Activated CD4-positive, alpha-beta T cell treated with anti-CD3 and anti-CD28 coated beads for 36 hours (primary cell): ENCODE measurements around the gene PSIP1. TPM values are rescaled to one million over a fixed set of nuclear protein-coding genes. Genes with fewer than 3 reads are reported as not detected.
A peak's percentile ranks its signal among the peaks of the same experiment; 100 is the strongest.

Source experiments
- ATAC-seq: fragments of 200-7000 bp; cut with Tn5 transposase; one replicate; pipeline ENCODE4 v1.10.0; 2021; ENCODE audit warnings: mild to moderate bottlenecking, moderate library complexity
- CTCF ChIA-PET: fragments of 350-600 bp; sonication (Branson Sonifier 250); formaldehyde crosslinking; loops from one replicate; lab custom pipeline; 2021; ENCODE audit warnings: antibody characterized with exemption; lab: Charles Lee
- POLR2A ChIA-PET: fragments of 350-600 bp; sonication (Branson Sonifier 250); formaldehyde crosslinking; loops from one replicate; lab custom pipeline; 2021; ENCODE audit warnings: antibody characterized with exemption, inconsistent platforms; lab: Charles Lee
- DNase-seq: peaks from one replicate; pipeline ENCODE4 v3.0.0-alpha.2; 2020
- H3K27ac Mint-ChIP-seq: one replicate; pipeline ENCODE4 v1.8.0; 2021; ENCODE audit warnings: mixed read lengths
- H3K27me3 Mint-ChIP-seq: one replicate; pipeline ENCODE4 v1.8.0; 2021; ENCODE audit warnings: mixed read lengths
- H3K36me3 Mint-ChIP-seq: one replicate; pipeline ENCODE4 v1.8.0; 2021; ENCODE audit warnings: low read depth, mixed read lengths
- H3K4me1 Mint-ChIP-seq: one replicate; pipeline ENCODE4 v1.8.0; 2021; ENCODE audit warnings: mixed read lengths
- H3K4me3 Mint-ChIP-seq: one replicate; pipeline ENCODE4 v1.8.0; 2021; ENCODE audit warnings: mild to moderate bottlenecking, moderate library complexity, mixed read lengths
- H3K9me3 Mint-ChIP-seq: one replicate; pipeline ENCODE4 v1.8.0; 2021; ENCODE audit warnings: low read depth, mixed read lengths
- intact Hi-C, 2 experiments: fragments of 100-400 bp; cut with DNase I in 1 of 2; cut with micrococcal nuclease in 1 of 2; formaldehyde crosslinking; loops; one replicate each; pipeline versions ENCODE4 v1.14.2 to v1.15.1; 2022 to 2024; cut with DNase I, micrococcal nuclease
- total RNA-seq, 2 experiments: library from RNA; stranded (reverse); gene quantifications; one replicate each; pipeline ENCODE4 v1.2.3, GENCODE V29; 2021

PSIP1 gene
- total RNA-seq, 2 experiments from 2014 or later = 139 to 189 TPM

DNA sequence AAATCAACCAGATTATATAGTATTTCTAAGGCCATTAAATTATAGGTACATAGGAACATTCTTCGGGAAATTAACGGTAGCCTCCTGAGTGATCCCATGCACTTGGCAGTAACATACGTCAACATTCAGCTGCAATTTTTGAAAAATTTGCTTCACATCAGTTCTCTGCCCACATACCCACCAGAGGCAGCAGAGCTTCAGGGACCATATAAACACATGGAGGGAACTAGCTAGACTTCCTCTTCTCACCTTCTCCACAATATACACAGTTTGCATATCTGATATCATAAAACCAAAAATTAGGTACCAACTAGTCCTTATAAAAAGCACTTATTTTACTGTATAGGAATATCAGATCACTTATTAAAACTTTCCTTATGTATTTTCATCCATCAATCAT lies 4.8 kb downstream of the PSIP1 start:
- Mint-ChIP-seq H3K4me3 (no peak overlapping the region), H3K4me1 (peaks cover 53% of the 10 kb centered on the region), H3K9me3 (no peaks in the 10 kb centered on the region), H3K36me3 (peaks cover 65% of the 10 kb centered on the region), H3K27ac (no peak overlapping the region), H3K27me3 (no peaks in the 10 kb centered on the region)
- CTCF ChIA-PET = interaction anchor here (0.8 to 1.4 kb wide), 3 partner anchors 8 to 100 kb away, joined by 3 to 4 read pairs (median 3); no protein-coding TSS in a partner anchor
- intact Hi-C loops = loop anchor here in 1 of 2 experiments (5.0 kb wide), 1 partner anchor 34 kb away; no protein-coding TSS in a partner anchor
- DNase-seq (no peak), ATAC-seq (no peak)
- POLR2A ChIA-PET = interaction anchor here (0.5 to 1.3 kb wide), 2 partner anchors 47 to 78 kb away, joined by 3 to 4 read pairs; partner anchors contain the start of gene CCDC171

DNA sequence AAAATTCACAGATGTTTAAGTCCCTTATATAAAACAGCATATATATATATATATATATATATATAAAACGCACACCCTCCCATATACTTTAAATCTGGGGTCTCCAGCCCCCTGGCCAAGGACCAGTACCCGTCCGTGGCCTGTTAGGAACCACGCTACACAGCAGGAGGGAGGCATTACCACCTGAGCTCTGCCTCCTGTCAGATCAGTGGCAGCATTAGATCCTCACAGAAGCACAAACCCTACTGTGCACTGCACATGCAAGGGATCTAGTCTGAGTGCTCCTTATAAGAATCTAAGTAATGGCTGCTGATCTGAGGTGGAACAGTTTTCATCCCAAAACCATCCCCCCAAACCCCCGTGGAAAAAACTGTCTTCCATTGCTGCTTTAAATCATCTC lies 9.0 kb downstream of the PSIP1 start:
- Mint-ChIP-seq H3K4me1 (peaks cover 58% of the 10 kb centered on the region), H3K27me3 (no peaks in the 10 kb centered on the region), H3K27ac (peak overlapping the region; percentile 29), H3K4me3 (no peak overlapping the region), H3K9me3 (no peaks in the 10 kb centered on the region), H3K36me3 (peaks cover 61% of the 10 kb centered on the region)
- DNase-seq (no peak), ATAC-seq (peak; percentile 20)
- intact Hi-C loops = no loop called here
- POLR2A ChIA-PET = interaction anchor here (0.6 to 1.2 kb wide), 2 partner anchors 8 to 20 kb away, joined by 3 to 4 read pairs; no protein-coding TSS in a partner anchor
- CTCF ChIA-PET = interaction anchor here (0.8 to 1.2 kb wide), 2 partner anchors 8 to 10 kb away, joined by 3 to 4 read pairs; no protein-coding TSS in a partner anchor

DNA sequence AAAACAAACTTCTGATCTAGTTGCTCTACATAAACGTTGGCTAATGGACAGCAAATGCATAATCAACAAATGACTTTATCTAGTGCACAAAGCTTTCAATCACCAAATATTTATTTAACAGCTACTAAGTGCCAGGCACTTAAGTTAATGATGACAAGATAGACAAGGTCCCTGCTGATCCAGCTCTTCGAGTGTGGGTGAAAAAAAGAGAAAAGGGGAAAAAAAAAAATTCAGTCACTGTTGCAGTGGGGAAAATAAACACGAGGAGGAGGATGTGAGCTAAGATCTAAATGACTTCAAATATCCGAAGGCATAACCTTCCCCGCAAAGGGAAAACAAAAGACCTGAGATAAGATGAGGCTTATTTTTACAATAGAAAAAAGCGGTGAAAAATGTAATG lies 9.6 kb downstream of the PSIP1 start:
- ChIA-PET CTCF (interaction anchor here (0.8 to 1.4 kb wide), 8 partner anchors 9 to 103 kb away, joined by 3 to 6 read pairs (median 4); partner anchors contain the start of gene CCDC171), POLR2A (interaction anchor here (0.6 to 1.2 kb wide), 3 partner anchors 9 to 20 kb away, joined by 3 to 4 read pairs (median 3); no protein-coding TSS in a partner anchor)
- intact Hi-C loops = no loop called here
- ATAC-seq (no peak), DNase-seq (no peak)
- Mint-ChIP-seq H3K27me3 (no peaks in the 10 kb centered on the region), H3K36me3 (peaks cover 60% of the 10 kb centered on the region), H3K27ac (peak overlapping the region; percentile 45), H3K9me3 (no peaks in the 10 kb centered on the region), H3K4me3 (peak overlapping the region; percentile 15), H3K4me1 (peaks cover 59% of the 10 kb centered on the region)

- ATAC-seq (no peak), DNase-seq (no peak)
- H3K36me3 Mint-ChIP-seq = peaks cover 50% of the 10 kb centered on the region
- no peaks in the 10 kb centered on the region for H3K9me3 Mint-ChIP-seq
- no peak overlapping the region for H3K4me3 Mint-ChIP-seq
- peaks cover 72% of the 10 kb centered on the region for H3K4me1 Mint-ChIP-seq
- intact Hi-C loops = no loop called here
- CTCF ChIA-PET = interaction anchor here (0.9 to 1.7 kb wide), 3 partner anchors 13 to 93 kb away, joined by 3 to 7 read pairs (median 3); no protein-coding TSS in a partner anchor
- H3K27ac Mint-ChIP-seq = peak overlapping the region; percentile 65
- POLR2A ChIA-PET = interaction anchor here (1.5 kb wide), 1 partner anchor 13 kb away, joined by 4 read pairs; the partner anchor contains the start of gene PSIP1
- H3K27me3 Mint-ChIP-seq = no peaks in the 10 kb centered on the region
Observed at GRCh38 chr9:15499139-15499538, 11.6 kb downstream of the PSIP1 start.

DNA sequence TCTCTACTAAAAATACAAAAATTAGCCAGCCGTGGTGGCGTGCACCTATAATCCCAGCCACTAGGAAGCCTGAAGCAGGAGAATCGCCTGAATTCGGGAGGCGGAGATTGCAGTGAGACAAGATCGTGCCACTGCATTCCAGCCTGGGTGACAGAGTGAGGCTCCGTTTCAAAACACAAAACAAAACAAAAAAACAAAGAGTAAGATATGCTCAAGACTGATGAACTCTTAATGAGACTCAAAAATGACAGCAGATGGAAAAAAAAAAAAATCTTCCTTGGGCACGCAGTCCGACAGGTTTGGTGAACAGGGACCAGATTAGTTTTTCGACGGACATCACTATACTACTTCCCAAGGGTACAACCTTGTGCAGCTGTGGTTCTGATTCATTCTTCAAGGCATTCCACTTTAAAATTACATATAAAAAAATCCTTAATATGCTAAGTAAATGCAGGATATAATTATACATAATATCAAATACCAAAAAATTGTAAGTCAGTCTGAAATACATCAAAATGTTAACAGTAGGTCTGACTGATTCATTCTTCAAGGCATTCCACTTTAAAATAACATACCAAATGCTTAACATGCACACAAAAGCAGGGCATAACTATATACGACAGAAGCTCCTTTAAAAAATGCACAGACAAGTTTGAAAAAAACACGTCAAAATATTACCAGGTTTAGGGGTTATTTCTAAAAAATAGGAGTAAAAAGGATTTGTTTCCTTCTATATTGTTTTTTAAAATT lies 12.3 kb downstream of the PSIP1 start:
- DNase-seq = no peak
- Mint-ChIP-seq H3K27ac (no peak overlapping the region), H3K4me3 (no peak overlapping the region), H3K36me3 (peaks cover 49% of the 10 kb centered on the region), H3K4me1 (peaks cover 72% of the 10 kb centered on the region), H3K27me3 (no peaks in the 10 kb centered on the region), H3K9me3 (peaks cover under 1% of the 10 kb centered on the region)
- no peak for ATAC-seq
- intact Hi-C loops = no loop called here
- CTCF ChIA-PET = interaction anchor here (0.9 to 1.7 kb wide), 4 partner anchors 8 to 93 kb away, joined by 3 to 7 read pairs (median 4); no protein-coding TSS in a partner anchor
- POLR2A ChIA-PET = interaction anchor here (0.6 to 1.5 kb wide), 2 partner anchors 13 to 234 kb away, joined by 3 to 4 read pairs; partner anchors contain the start of gene PSIP1

DNA sequence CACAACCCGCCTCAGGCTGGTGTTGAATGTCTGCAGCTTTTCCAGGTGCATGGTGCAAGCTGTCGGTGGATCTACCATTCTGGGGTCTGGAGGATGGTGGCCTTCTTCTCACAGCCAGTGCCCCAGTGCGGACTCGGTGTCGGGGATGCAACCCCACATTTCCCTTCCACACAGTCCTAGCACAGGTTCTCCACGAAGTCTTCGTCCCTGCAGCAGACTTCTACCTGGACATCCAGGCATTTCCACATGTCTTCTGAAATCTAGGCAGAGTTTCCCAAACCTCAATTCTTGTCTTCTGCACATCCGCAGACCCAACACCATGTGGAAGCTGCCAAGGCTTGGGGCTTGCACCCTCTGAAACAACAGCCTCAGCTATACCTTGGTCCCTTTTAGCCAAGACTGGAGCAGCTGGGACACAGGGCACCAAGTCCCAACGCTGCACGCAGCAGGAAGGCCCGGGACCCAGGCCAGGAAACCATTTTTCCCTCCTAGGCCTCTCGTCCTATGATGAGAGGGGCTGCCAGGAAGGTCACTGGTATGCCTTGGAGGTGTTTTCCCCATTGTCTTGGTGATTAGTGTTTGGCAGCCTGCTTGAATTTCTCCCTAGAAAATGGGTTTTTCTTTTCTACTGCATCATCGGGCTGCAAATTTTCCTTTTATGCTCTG lies 18.2 kb downstream of the PSIP1 start:
- no peak overlapping the region for H3K27ac Mint-ChIP-seq
- DNase-seq (no peak), ATAC-seq (no peak)
- ChIA-PET CTCF (no interaction called here), POLR2A (interaction anchor here (1.0 kb wide), 1 partner anchor 18 kb away, joined by 8 read pairs; the partner anchor contains the start of gene PSIP1)
- H3K36me3 Mint-ChIP-seq = peaks cover 51% of the 10 kb centered on the region
- peaks cover 49% of the 10 kb centered on the region for H3K4me1 Mint-ChIP-seq
- no peak overlapping the region for H3K4me3 Mint-ChIP-seq
- intact Hi-C loops = no loop called here
- no peaks in the 10 kb centered on the region for H3K27me3 Mint-ChIP-seq
- H3K9me3 Mint-ChIP-seq = peaks cover 6% of the 10 kb centered on the region

DNA sequence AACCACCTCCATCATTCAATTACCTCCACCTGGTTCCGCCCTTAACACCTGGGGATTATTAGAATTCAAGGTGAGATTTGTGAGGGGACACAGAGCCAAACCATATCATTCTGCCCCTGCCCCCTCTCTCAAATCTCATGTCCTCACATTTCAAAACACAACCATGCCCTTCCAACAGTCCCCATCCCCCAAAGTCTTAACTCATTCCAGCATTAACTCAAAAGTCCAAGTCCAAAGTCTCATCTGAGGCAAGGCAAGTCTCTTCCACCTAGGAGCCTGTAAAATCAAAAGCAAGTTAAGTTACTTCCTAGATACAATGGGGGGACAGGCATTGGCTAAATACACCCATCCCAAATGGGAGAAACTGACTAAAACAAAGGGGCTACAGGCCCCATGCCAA lies 18.8 kb downstream of the PSIP1 start:
- intact Hi-C loops = no loop called here
- DNase-seq (no peak), ATAC-seq (no peak)
- Mint-ChIP-seq H3K4me3 (no peak overlapping the region), H3K4me1 (peaks cover 46% of the 10 kb centered on the region), H3K9me3 (peaks cover 6% of the 10 kb centered on the region), H3K27ac (peak overlapping the region; percentile 4), H3K36me3 (peaks cover 49% of the 10 kb centered on the region), H3K27me3 (no peaks in the 10 kb centered on the region)
- CTCF ChIA-PET = no interaction called here
- POLR2A ChIA-PET = interaction anchor here (1.0 kb wide), 1 partner anchor 19 kb away, joined by 8 read pairs; the partner anchor contains the start of gene PSIP1

DNA sequence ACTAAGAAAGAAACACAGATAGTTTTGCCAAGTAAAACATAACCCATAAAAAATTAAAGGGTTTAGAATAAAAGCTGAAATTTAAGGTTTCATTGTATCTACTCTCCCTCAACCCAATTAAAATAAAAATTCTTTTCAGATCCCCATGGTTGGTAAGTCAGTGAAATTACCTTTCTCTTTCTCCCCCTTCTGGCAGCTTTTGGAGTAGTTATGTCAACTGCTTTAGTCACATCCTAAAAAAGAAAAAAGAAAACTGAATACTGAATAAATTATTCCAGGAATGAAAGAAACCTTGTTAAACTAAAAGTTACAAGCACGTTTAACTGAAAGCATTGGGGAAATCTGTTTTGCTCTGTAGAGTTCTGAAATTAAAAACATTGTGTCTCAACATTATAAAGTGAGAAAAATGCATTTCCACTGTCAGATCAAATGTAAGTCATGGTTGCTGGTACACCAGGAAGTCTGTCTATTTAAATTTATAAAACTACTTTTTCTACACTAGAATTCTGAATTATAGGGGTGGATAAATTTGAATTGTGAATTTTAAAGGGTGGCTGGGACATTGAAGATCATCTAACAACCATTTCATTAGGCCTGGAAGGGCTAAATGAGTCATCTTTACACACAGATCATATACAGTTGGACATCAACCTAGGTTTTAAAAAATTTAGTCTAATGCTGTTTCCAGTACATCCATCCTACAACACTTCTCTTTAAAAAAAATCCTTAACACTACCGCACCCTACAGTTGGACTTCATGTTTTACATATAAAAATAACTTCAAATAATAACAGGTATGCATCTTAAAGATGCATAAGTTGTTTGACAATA lies 24.7 kb downstream of the PSIP1 start:
- no peaks in the 10 kb centered on the region for H3K9me3 Mint-ChIP-seq
- DNase-seq = no peak
- ChIA-PET CTCF (interaction anchor here (0.6 to 1.0 kb wide), 3 partner anchors 15 to 58 kb away, joined by 3 to 5 read pairs (median 3); no protein-coding TSS in a partner anchor), POLR2A (interaction anchor here (1.0 kb wide), 1 partner anchor 24 kb away, joined by 3 read pairs; no protein-coding TSS in a partner anchor)
- peak overlapping the region; percentile 72 for H3K27ac Mint-ChIP-seq
- intact Hi-C loops = loop anchor here (1.0 to 5.0 kb wide), 4 partner anchors 47 to 209 kb away; no protein-coding TSS in a partner anchor
- H3K4me3 Mint-ChIP-seq = no peak overlapping the region
- H3K36me3 Mint-ChIP-seq = peaks cover 45% of the 10 kb centered on the region
- ATAC-seq = peak; percentile 61
- peaks cover 41% of the 10 kb centered on the region for H3K4me1 Mint-ChIP-seq
- no peaks in the 10 kb centered on the region for H3K27me3 Mint-ChIP-seq

DNA sequence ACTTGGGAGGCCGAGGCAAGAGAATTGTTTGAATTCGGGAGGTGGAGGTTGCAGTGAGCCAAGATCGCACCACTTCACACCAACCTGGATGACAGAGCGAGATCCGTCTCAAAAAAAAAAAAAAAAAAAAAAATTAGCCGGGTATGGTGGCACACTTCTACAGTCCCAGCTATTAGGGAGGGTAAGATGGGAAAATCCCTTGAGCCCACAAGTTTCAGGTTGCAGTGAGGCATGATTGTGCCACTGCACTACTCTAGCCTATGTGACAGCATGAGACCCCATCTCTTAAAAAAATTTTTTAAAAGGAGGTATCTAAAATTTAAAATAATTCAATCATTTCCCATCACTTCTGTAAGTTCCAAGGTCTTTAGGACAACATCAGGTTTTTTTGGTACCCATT lies 26.0 kb downstream of the PSIP1 start:
- ChIA-PET CTCF (interaction anchor here (1.4 kb wide), 1 partner anchor 121 kb away, joined by 5 read pairs; no protein-coding TSS in a partner anchor), POLR2A (no interaction called here)
- Mint-ChIP-seq H3K36me3 (peaks cover 40% of the 10 kb centered on the region), H3K4me1 (peaks cover 44% of the 10 kb centered on the region), H3K27me3 (no peaks in the 10 kb centered on the region), H3K27ac (peak overlapping the region; percentile 72), H3K9me3 (no peaks in the 10 kb centered on the region), H3K4me3 (no peak overlapping the region)
- intact Hi-C loops = loop anchor here in 1 of 2 experiments (5.0 kb wide), 3 partner anchors 53 to 208 kb away; no protein-coding TSS in a partner anchor
- DNase-seq (no peak), ATAC-seq (peak; percentile 34)

- CTCF ChIA-PET = interaction anchor here (0.8 to 1.1 kb wide), 4 partner anchors 8 to 270 kb away, joined by 3 to 4 read pairs (median 4); no protein-coding TSS in a partner anchor
- ATAC-seq = no peak
- POLR2A ChIA-PET = no interaction called here
Observed at GRCh38 chr9:15482146-15482545, 28.6 kb downstream of the PSIP1 start.

More at GRCh38 chr9:15482146-15482545, 28.6 kb downstream of the PSIP1 start:
- H3K9me3 Mint-ChIP-seq = no peaks in the 10 kb centered on the region
- peaks cover 41% of the 10 kb centered on the region for H3K4me1 Mint-ChIP-seq
- no peaks in the 10 kb centered on the region for H3K27me3 Mint-ChIP-seq
- H3K36me3 Mint-ChIP-seq = peaks cover 40% of the 10 kb centered on the region
- peak overlapping the region; percentile 1 for H3K27ac Mint-ChIP-seq
- no peak for DNase-seq
- H3K4me3 Mint-ChIP-seq = no peak overlapping the region
- intact Hi-C loops = no loop called here
